COLO829 (cell line): ENCODE results near the gene VPS36.
"Not testable (repeated sequence)": the region's sequence is repeated elsewhere in the genome, so short reads cannot be mapped to it uniquely, and the experiment has no call there.

ENCODE experiments used
- DNase-seq: peaks from one replicate; pipeline ENCODE4 v3.0.0; 2012; ENCODE audit warnings: low spot score

The VPS36 gene

DNA sequence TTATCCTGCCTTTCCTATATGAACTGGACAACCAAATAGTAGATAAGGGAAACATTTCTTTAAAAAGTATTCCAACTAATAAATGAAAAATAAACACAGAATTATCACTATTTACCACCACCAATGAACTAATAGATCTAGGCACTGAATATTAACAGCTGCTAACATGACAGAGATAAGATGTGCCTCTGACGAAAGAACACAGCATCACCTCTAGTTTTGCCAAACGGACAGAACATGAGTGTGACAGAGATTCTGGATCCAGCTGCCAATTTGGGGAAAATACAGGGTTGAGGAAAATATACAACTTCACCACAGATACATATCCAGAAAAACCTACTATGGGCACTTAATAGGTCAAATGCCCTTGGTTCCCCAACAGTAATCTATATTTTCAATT lies 18.0 kb downstream of the VPS36 start:
- no peak for DNase-seq

DNA sequence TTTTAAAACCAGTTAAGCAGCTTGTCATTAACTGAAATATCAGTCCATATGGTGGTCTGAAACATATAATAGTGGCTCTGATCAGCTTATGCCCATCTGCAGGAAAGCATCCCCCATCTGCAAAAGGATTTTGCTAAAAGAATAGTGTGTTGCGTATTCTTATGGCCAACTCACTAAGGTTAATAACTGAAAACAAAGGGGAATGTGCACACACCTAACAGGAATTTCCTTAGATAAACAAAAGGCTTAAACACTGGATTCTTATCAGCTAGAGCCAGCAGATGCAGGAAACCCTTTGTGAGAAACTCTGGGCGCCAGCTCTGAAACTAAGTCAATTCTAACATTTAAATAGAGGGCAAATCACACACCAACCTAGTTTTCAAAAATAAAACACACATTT lies 22.1 kb downstream of the VPS36 start:
- no peak for DNase-seq

DNA sequence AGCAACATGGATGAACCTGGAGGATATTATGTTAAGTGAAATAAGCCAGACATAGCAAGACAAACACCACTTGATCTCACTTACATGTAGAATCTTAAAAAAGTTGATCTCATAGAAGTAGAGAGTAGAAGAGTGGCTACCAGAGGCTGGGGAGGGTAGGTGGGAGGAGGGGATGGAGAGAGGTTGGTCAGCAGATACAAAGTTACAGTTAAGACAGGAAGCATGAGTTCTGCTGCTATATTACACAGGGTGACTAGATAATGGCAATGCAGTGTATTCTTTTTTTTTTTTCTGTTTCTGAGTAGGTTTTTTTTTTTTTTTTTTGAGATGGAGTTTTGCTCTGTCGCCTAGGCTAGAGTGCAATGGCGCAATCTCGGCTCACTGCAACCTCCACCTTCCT lies 29.2 kb downstream of the VPS36 start:
- no peak for DNase-seq

DNA sequence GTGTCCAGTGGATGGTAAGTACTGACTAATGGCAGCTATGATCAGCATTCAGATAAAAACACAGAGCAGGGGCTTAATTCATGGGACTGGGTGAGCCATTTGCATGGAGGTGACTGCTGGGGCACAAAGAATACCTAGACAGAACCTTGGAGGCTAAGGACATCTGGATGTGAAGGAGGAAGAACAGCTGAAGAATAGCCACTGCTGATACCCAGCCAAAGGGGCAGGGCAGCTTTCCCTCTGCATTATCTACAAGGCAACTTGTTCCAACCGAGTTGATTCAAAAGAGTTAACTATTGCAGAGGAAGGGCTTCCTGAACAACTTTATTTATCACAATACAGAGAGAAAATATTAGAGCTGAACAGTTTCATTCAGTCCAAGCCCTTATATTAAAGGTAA lies 31.4 kb downstream of the VPS36 start:
- no peak for DNase-seq

DNA sequence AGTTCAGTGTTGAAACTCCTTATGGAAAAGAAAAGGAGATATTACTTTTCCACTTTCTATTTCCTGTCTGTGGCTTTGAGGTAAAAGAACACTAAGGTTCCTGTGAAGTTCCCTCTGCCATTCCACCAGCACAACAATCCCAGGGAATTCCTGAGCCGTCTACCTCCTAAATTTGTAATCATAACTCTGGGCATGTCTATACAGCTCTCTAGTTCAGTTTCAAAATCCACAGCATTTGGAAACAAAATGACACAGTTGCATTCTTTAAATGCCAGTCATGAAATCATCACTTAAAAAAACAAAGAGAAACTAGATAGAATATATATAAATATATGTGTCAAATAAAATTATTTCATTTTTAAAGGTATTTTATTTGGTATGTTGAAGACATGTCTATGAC lies 35.5 kb downstream of the VPS36 start:
- DNase-seq, result no peak

DNA sequence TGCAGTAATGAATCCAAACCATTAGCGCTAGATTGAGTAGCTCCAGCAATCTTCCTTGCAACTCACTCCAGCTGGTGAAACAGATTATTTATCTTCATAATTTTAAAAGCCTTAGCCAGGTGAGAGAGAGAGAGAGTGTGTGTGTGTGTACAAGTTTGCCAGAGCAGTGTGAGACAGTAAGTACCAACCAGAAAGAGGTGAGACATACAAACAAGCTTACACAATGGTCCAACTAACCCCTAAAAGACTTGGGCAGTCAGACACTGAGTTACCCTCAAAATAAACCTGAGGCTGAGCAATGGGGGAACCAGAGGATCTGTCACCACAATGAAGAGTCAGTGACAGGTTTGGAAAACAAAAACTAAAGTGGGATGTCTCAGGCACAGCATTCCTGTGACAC lies 36.4 kb downstream of the VPS36 start:
- no peak for DNase-seq

DNA sequence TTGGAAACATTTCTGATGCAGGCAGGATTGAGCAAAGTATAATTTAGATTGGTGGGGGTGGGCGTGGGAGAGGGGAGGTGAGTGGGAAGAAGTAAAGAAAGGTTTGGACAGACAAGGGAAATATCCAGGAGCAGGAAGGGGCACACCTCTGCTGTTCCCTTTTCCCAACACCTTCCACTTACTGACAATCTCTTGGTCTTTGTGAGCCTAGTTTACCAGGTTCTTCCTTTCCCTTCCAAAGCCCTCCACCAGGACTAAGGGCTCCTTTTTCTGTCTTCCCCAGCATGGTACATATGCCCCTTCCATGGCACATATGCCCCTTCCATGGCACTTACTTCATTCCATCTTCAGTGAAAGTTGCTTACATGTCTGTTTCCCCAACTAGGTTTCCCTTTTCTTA lies 38.3 kb downstream of the VPS36 start:
- DNase-seq, result no peak

DNA sequence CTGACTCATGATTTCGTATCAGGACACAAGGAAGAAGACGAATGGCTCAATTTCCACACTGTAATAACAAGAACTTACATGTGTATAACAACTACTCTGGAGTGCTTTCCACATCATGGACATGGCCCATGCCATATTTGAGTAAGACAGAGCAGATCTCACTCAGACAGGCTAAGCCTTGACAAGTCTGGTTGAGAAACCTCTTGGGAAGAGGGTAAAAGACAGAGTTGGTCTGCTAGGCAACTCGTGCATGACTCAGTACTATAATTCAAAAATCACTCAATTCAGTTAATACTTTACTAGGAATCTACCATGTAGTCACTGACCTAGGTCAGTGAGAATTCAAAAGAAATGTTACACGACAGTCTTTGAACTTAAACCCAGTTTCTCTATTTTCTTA lies 38.8 kb downstream of the VPS36 start:
- no peak for DNase-seq

DNA sequence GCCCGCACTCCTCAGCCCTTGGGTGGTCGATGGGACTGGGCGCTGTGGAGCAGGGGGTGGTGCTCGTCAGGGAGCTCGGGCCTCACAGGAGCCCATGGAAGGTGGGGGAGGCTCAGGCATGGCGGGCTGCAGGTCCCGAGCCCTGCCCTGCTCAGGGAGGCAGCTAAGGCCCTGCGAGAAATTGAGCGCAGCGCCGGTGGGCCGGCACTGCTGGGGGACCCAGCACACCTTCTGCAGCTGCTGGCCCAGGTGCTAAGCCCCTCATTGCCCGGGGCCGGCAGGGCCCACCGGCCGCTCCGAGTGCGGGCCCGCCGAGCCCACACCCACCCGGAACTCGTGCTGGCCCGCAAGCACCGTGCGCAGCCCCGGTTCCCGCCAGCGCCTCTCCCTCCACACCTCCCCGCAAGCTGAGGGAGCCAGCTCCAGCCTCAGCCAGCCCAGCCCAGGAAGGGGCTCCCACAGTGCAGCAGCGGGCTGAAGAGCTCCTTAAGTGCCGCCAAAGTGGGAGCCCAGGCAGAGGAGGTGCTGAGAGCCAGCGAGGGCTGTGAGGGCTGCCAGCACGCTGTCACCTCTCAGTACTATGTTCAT lies 42.3 kb downstream of the VPS36 start:
- not testable (repeated sequence) for DNase-seq

DNA sequence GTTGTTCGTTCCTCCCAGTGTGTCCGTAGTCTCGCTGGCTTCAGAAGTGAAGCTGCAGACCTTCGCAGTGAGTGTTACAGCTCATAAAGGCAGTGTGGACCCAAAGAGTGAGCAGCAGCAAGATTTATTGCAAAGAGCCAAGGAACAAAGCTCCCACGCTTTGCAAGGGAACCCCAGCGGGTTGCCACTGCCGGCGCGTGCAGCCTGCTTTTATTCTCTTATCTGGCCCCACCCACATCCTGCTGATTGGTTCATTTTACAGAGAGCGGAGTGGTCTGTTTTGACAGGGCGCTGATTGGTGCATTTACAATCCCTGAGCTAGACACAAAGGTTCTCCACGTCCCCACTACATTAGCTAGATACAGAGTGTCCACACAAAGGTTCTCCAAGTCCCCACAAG lies 43.0 kb downstream of the VPS36 start:
- not testable (repeated sequence) for DNase-seq

DNA sequence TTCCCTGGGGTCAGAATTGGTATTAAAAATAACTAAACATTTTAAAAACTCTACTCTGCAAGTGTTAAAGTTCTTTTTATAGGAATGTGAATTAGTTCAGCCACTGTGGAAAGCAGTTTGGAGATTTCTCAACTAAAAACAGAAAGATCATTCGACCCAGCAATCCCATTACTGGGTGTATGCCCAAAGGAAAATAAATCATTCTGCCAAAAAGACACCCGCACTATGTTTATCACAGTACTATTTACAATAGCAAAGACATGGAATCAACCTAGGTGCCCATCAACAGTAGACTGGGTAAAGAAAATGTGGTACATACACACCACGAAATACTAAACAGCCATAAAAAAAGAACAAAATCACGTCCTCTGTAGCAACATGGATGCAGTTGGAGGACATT lies 43.8 kb downstream of the VPS36 start:
- no peak for DNase-seq

DNA sequence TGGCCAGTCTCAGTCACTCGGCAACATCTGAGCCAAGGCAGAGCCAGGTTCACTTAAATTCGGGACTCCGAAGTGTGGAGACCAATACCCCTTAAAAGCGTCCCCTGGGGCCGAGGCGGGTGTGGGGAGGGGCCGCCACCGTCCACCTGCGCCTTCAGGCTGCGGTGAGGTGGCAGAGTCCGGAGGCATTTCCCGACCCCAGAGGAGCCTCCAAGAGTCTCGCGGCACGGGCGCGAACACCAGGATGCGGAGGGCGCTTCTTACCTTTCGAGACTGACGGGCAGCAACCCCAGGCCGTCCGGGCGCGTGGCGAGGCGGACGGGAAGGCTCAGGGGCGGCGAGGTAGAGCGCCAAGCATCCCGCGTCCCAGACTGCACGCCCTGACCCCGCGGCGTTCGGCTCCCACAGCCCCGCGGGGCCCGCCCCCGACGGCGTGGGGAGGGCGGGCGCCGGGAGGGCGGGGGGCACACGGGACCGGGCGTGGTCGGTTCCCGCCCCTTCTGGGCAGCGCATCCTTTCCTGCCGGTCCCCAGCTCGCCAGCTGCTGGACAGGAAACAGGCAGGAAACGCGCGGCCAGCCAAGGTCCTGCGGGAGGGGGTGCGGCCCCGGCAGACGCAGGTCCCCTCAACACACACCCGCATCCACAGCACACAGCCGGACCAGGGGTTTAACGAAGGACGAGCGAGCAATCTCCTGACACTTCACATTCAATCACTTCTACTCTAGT lies 44.5 kb downstream of the VPS36 start, which contains the start of gene THSD1:
THSD1 (minus strand) TSS at position 406 of the 728 bp plus-strand sequence. CDS start 3,572 bp downstream, outside the sequence.
- DNase-seq, result no peak

DNA sequence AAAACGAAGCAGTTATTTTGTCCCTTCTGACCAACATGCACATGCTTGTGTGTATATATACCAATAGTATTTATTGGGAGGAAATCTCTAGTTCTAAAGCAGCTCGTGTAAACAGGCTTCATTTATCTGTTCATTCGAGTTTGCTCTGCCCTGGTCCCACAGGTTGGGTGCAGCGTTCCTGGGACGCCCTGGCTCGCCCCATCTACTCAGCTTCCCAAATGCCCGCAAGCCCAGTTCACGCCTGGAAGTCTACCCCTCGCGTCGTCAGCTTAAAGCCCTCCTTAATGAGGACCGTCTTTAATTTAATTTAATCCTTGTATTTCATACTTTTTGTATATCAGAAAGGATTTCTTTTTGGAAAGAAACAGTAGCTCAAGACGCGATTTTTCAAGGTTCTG lies 45.1 kb downstream of the VPS36 start:
- no peak for DNase-seq

DNA sequence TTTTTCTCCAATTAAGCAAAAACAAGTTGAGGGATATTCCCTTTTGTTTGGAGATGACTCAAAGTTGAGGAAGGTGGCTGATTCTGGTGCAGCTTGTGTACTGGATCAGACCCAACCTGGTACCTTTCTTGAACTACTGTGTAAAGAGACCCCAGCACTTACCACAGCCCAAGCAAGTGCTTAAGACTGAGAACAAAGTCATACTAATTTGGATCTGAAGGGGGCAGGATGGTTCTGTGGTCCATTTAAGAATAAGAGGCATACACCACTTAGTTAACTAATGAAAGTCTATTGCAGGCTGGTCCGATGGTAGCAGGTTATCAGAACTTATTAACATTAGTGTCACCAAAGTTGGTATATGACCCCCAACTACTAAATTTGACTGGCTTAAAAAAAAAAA lies 50.7 kb downstream of the VPS36 start:
- no peak for DNase-seq

DNA sequence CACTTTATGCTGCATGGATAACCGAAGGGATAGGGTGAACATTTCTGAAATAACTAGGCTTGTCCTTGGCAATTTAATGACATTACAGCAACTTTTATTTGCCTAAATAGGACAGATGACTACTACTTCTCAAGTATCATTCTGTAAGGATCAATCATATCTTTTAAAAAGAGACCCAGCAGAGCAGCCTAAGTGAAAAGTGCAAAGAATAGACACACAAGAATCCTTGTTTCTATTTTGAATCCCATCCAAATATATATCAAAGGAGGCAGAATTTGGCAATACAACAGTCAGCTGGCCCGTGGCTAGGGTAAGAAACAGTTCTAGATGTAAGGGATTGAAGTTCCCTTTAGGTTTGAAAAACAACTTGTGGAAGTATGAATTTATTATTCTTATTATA lies 51.4 kb downstream of the VPS36 start:
- DNase-seq, result peak; percentile 67

DNA sequence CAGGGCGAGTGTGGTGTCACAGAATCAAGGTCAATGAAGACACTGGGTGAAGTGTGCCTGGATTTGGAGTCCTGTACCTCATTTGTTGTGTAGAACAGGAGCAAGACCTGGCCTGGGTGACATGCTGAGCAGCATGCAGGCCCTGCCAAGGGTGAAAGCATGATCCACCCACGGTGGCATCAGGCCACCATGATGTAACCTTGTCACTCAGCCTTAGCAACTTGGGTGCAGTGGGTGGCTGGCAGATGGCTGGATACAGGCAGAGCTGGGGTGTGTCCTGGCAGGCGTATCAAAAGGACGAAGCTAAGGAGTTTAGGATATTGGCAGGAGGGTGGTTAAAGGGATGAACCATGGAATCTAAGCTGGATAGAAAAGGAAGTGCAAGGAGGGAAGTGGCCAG lies 54.7 kb downstream of the VPS36 start:
- no peak for DNase-seq

DNA sequence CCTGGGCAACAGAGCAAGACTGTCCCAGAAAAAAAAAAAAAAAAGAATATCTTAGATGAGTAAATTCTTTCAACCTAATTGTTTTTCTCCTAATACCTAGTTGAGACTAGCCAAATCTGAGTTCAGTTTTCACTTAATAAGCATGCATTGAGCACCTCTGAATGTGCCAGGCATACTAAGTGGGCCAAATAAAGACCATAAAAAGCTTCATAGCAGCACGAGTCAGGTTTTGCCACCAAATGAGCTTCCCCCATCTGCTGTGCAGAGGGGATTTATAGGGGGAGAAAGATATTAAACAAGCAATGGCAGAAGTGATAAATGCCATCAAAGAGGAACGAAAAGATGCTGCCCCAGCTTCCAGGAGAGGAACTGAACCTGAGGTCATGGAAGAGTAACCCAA lies 55.8 kb downstream of the VPS36 start:
- no peak for DNase-seq

DNA sequence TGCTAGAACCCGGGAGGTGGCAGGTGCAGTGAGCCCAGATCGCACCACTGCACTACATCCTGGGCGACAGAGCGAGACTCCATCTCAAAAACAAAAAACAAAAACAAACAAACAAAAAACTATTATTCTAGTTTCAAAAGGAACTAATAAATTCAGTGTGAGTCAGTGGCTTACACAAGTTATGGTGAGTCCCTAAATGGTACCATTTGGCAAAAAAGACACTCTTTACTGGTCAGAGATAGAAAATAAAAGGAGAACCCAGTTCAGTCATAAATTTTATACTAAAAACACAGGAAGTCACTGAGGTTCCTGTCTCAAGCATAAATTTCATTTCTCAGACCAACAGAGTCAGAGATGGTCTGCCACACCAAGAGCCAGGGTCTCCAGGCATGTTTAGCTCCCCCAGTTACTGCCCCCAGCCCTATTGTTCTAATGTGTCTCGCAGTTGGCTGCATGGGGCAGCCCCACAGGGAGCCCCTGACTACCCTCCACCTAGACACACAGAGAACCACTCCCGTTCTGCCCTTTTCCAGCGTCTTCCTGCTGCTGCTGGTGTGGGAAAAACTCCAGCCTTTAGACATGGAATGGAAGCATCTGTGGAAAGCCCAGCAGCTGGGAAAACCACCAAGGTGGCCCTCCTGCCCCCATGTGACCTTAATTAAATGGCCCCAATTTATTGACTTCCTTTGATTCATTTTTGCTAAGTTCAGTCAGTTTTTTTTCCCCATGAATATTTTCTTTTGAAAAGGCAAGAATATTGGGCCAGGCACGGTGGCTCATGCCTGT lies 56.7 kb downstream of the VPS36 start:
- DNase-seq, result no peak

DNA sequence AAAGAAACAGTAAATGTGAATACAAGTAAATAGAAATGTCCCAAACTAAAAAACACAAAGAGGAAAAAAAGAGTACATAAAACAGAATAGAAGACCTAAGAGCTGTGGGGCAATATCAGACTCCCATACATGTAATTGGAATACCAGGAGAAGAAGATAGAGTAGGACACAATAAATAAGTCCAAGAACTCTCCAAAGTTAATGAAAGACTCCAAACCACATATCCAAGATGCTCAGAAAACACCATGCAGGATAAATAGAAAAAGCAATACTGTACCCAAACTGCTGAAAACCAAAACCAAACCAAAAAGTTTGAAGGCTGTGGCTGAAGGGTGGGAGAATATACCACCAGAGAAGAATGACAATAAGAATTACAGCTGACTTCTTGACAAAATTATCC lies 62.7 kb downstream of the VPS36 start:
- no peak for DNase-seq

DNA sequence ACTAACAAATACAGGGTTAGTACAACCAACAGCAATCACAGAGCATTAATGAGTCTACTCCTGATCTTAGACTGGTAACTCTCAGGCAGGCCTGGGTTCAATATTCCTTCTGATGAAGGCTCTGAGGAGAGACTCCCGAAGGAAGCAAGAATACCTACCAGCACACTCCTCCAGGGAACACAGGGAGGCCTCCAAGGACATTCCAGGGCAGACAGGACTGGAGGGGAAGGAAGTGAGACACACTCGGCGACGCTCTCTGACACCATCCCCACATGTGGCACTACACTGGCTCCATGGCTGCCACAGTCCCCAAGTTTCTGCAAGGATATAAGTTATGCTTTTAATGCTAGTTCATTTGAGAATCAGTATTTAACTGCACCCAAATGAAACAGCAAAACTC lies 64.6 kb downstream of the VPS36 start:
- DNase-seq, result no peak

DNA sequence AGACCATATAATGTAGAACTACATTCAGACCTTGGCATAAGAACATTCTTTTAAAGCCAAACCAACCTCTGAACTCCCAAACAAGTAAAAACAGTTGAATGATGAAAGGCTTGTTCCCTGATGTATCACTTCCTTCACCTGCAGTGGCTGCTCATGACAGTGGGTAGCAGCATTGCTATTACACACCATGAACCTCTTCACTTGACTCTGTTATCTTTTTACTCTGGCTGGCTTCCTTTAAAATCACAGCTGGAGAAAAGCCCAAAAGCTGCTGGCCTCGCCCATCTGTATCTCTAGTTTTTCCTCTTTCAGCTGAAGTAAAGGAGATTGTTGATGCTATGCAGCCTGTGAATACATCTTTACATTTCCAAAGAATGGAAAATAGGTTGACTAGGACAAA lies 67.1 kb downstream of the VPS36 start:
- DNase-seq, result no peak

DNA sequence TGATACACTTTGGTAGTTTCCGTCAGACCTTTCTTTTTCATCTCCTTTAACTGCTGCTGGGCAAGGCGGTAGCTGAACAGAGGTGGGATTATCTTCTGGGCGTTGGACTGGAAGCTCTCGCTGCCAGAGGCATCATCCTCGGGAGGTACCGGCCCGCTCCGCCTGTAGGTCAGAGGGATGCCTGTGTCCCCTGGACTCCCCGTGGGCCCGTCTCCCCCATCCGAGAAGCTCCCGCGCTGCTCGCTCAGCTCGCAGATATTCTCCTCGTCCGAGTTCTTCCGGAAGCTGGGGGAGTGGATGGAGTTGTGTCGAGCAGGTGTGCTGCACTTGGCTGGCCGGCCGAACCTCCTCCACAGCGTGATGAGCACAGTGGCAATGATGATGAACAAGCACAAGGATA lies 72.1 kb downstream of the VPS36 start:
- no peak for DNase-seq

DNA sequence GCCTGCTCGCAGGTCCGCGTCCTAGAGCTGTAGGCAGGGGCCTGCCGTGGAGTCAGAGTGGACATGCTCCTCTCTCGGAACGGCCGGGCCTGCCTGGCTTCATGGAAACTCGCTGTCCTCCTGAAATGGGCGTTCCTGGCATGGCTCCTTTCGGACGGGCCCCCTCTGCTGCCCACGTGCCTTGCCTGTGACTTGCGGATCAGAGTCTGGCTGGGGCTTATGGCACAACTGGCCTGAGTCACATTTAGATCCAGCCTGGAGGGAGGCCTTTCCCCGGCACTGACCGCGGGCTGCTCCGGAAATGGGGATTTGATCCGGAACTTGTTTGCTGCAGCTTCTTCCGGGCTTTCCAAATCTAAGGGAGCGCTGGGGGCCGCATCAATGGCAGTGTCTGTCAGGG lies 72.5 kb downstream of the VPS36 start:
- DNase-seq, result no peak
